Amygdala (tissue), 56 donors: ENCODE measurements around the gene DCST1.
"Not testable (repeated sequence)": the region's sequence is repeated elsewhere in the genome, so short reads cannot be mapped to it uniquely, and the experiment has no call there.

ENCODE experiments used
- DNase-seq, 56 donors: peaks; one replicate each; lab custom pipeline; 2025; lab: John Stamatoyannopoulos, UW

DCST1 gene, protein sequence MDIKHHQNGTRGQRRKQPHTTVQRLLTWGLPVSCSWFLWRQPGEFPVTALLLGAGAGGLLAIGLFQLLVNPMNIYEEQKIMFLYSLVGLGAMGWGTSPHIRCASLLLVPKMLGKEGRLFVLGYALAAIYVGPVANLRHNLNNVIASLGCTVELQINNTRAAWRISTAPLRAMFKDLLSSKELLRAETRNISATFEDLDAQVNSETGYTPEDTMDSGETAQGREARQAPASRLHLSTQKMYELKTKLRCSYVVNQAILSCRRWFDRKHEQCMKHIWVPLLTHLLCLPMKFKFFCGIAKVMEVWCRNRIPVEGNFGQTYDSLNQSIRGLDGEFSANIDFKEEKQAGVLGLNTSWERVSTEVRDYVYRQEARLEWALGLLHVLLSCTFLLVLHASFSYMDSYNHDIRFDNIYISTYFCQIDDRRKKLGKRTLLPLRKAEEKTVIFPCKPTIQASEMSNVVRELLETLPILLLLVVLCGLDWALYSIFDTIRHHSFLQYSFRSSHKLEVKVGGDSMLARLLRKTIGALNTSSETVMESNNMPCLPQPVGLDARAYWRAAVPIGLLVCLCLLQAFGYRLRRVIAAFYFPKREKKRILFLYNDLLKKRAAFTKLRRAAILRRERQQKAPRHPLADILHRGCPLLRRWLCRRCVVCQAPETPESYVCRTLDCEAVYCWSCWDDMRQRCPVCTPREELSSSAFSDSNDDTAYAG

DNA sequence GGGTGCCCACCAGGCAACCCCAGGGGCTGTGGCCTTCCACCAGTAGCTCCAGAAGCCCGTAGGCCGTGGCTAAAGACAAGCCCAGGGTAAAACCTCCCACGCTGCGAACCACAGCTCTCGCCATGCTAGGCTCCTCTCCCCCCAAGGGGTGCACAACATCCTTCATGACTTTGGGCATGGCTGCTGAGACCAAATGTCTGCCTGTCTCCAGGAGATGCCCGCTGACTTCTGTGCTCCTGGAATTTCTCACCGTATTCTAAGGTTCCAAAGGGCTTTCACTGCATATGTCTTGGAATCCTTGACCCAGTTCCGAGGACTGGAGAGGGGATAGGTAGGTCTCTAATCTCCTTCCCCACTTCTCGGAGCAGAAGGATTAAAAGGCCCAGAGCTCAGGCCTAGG lies at the start of gene DCST1, which contains the start of gene DCST2:
Gene DCST1 (plus strand): TSS at position 301 of the 400 bp plus-strand sequence. CDS start 213 bp downstream, outside the sequence.
Gene DCST2 (minus strand): TSS at position 258 of the 400 bp plus-strand sequence. CDS start 80 bp downstream, at position 178.
- no peak for DNase-seq

DNA sequence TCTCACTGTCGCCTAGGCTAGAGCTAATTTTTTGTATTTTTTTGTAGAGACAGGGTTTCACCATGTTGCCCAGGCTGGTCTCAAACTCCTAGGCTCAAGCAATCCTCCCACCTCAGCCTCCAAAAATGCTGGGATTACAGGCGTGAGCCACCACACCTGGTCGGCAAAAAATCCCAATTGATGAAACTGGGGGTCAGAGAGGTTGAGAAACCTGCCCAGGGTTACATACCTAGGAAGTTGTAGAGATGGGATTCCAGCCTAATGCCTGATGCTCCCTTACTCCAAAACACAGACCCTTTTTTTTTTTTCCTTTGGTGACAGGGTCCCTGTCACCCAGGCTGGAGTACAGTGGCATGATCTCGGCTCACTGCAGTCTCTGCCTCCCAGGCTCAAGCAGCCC lies 46.9 kb upstream of the DCST1 start:
- not testable (repeated sequence) for DNase-seq

DNA sequence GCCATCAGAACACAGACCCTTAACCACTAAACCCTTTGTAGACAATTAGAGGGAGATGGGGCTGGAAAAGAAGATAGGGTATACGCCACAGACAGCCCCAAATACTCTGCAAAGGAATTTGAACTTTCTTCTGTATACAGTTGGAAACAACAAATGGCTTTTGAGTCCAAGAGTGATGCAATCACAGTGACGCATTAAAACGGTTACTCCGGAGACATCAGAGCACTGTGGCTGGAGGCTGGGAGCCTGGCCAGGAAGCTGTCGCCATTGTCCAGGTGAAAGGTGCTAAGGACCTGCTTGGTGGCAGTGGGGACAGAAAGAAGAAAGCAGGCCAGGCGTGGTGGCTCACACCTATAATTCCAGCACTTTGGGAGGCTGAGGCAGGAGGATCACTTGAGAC lies 46.3 kb upstream of the DCST1 start:
- DNase-seq, result no peak

DNA sequence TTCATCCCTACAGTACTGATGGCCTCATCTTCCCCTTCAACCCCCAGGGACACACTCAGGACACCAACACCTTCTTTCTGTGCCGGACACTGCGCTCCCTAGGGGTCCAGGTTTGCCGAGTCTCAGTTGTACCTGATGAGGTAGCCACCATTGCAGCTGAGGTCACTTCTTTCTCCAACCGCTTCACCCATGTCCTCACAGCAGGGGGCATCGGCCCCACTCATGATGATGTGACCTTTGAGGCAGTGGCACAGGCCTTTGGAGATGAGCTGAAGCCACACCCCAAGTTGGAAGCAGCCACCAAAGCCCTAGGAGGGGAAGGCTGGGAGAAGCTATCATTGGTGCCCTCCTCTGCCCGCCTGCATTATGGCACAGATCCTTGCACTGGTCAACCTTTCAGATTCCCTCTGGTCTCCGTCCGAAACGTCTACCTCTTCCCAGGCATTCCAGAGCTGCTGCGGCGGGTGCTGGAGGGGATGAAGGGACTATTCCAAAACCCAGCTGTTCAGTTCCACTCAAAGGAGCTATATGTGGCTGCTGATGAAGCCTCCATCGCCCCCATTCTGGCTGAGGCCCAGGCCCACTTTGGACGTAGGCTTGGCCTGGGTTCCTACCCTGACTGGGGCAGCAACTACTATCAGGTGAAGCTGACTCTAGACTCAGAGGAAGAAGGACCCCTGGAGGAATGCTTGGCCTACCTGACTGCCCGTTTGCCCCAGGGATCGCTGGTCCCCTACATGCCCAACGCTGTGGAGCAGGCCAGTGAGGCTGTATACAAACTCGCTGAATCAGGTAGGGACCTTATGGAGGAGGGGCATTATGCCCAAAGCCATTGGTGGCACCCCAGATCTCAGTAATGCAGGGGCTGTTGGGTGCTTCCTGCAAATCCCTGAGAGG lies 45.3 kb upstream of the DCST1 start:
- no peak for DNase-seq

DNA sequence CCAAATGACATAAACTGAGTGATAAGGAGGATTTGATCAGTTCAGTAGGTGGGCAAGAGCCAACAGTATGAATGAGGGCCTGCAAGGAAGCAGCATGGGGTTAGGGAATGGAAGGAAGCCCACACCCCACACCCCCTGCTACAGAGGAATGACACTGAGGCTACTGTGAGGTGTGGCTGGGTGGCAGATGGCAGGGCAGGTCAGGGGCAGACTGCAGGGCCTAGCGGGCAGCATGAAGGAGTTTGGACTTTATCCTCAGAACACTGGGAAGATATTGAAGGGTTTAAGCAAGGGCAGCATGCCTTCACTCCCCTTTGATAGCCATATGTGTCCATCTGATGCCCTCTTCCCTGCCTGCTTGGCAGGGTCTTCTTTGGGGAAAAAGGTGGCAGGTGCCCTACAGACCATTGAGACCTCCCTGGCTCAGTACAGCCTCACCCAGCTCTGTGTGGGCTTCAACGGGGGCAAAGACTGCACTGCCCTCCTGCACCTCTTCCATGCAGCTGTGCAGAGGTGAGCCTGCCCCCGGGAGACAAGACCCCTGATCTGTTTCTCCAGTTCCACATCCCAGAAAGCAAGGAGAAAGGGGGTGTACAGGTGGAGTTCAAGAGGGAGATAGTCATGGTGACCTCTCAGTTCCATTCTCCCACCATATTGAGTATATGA lies 44.3 kb upstream of the DCST1 start:
- no peak for DNase-seq

DNA sequence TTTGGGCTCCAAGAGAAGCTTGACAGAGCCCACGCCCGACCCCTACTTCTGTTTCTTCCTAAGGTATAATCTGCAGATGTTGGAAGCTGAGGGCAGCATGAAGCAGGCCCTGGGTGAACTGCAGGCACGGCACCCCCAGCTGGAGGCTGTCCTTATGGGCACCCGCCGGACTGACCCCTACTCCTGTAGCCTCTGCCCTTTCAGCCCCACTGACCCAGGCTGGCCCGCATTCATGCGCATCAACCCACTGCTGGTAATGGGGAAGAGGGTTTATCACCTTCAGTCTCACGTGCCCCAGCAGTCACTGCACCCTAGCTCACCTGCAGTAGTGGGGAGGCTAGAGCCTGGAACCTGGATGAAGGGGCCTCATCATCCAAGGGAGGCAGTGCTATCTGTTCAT lies 43.3 kb upstream of the DCST1 start:
- no peak for DNase-seq

DNA sequence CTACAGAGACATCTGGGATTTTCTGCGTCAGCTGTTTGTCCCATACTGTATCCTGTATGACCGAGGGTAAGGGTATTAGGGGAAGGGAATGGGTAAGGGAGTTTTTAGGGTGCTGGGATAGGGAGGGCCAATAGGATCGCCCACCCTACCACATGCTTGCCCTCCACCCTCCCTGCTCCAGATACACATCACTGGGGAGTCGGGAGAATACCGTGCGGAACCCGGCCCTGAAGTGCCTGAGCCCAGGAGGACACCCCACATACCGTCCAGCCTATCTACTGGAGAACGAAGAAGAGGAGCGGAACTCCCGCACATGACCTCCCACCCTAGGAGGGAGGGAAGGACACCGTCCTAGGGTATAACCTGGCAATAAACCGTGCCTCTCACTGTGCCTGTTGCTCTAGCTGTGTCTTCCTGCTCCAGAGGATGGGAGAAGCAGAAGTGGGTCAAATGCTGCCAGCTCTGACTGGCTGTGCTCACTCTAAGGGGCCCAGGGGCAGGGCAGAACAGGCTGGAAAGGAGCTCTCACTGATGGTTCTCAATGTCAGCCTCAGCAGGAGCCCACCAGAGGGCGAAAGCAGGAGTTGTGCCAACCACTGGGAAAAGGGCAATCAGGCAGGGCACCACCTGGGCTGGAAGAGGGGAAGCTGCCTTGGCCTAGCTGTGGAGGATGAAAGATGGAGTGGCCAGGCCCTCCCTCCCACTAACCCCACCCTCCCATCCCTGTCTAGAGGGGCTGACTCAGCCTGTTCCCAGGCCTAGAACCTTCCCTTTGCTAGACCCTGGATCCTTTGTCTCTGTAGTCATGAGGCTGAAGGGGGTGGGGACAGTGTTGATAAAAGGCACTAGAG lies 40.7 kb upstream of the DCST1 start:
- DNase-seq, result no peak

DNA sequence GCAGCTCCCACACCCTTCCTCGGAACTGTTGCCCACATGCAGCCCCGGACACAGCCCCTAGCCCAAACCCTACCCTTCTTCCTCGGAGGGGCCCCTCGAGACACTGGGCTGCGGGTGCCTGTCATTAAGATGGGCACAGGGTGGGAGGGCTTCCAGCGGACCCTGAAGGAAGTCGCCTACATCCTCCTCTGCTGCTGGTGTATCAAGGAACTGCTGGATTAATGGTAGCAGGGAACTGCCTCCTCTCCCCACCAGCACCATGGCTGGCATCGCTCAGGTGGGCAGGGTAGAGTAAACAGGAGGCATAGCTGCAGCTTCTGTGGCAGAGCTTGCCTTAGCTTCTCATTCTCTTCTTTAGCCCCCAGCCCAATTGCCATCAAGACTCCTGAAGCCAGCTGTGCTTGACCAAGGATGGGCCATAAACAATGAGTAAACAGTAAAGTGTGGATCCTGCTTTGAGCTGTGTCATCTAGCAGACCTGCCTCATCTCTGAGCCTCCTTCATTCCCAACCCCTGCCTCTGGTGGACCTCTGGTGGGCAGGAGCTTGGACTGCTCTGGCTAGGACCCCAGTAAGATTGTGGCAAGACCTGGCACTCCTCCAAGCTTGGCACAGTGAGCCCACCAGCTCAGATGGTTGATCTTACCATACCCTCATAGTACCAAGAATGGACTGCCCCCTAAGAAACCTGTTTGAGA lies 39.9 kb upstream of the DCST1 start, which contains the start of gene LENEP:
Gene LENEP (plus strand): TSS at position 15 of the 697 bp plus-strand sequence. CDS start 22 bp downstream, at position 37.
- no peak for DNase-seq

DNA sequence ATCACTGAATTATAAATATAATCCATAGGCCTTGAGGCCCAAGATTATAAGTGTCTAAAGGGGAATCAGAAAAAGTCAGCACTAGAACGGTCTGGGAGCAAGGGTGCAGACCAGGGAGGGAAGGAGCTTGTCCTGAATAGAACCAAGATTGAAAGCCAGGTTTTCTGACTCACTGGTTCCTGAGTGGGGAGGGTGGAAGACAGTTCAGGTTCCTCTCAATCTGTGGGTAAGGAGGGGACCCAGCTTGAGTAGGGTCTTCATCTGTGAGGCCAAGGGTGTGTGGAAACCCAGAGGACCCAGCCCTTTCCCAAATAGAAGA lies 39.4 kb upstream of the DCST1 start:
- no peak for DNase-seq

DNA sequence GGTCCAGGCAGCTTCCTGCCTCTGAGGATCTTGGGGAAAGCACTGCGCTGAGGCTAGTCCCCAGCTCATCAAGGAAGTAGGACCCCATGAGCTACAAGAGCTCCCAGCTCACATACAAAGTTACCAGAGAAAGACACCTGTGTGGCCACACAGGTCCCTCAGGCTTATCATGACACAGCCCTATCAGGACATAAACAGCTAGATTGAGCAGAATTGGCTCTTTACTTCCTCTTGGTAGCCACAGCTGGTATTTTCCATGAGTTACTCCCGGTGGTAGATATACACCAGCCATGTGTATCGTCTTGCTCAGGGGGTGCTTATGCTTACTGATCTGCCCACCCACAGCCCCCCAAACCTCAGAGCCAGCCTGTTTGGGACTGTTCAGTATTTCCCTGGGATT lies 39.0 kb upstream of the DCST1 start:
- DNase-seq, result no peak

DNA sequence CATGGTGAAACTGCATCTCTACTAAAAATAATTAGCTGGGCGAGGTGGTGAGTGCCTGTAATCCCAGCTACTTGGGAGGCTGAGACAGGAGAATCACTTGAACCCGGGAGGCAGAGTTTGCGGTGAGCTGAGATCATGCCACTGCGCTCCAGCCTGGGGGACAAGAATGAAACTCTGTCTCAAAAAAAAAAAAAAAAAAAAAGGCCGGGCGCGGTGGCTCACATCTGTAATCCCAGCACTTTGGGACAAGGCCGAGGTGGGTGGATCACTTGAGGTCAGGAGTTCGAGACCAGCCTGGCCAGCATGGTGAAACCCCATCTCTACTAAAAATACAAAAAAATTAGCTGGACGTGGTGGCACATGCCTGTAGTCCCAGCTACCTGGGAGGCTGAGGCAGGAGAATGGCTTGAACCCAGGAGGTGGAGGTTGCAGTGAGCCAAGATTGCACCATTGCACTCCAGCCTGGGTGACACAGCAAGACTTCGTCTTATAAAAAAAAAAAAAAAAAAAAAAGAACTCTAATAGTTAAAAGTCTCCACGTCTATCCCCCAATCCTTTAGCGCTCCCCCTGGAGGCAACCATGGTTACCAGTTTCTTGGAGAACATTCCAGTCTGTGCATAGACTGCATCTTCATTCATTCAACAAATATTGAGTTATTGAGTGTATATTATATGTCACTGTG lies 38.2 kb upstream of the DCST1 start:
- DNase-seq, result peak in 7 of 56 donors; percentile 10 to 44 (median 22)

DNA sequence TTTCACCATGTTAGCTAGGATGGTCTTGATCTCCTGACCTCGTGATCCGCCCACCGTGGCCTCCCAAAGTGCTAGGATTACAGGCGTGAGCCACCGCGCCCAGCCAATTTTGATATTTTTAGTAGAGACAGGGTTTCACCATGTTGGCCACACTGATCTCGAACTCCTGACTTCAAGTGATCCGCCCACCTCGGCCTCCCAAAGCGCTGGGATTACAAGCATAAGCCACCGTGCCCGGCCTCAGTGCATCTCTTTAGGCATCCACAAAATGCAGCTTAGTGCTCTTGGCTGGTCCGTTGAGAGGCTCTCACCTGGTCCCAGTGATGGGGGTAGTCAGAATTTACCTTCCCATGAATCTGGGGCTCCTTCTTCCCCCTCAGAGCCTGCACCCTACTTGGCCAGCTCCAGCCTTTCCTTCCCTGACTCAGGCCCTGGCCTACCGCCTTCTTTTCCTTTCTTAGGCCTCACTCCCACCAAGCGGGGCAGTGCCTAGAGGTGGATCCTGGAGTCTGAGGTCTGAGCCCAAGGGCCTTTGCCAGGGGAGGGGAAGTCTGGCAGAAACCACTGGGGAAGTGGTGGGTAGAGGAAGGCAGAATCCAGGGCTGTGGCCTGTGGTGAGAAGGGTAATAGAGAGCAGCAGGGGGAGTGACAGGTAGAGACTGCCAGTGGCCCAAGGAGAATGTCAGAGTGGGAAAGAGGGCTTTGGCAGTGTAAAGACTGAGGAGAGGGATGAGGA lies 36.5 kb upstream of the DCST1 start:
- DNase-seq, result no peak

DNA sequence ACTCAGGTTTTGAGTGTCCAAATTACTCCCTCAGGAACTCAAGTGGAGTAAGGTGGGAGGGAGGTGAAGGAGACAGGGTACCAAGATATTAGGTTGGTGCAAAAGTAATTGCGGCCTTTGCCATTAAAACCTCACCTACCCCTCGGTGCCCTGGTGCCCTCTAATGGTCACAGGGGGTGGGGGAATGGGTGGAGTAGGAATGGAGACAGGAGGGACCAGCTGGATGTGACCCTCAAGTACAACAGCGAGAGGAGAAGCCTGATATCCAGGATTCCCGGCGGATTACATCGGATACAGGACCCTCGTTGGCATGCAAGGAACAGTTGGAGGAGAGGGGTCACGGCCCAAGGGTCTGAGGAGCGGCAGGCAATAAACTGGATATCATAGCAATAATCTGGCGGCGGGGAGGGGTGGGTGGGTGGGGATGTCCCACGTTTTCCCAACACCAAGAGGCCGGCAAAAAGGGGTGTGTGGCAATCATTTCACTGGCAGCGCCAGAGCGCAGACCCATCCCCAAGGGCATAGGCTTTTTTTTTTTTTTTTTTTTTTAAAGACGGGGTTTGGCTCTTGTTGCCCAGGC lies 35.3 kb upstream of the DCST1 start:
- no peak for DNase-seq

DNA sequence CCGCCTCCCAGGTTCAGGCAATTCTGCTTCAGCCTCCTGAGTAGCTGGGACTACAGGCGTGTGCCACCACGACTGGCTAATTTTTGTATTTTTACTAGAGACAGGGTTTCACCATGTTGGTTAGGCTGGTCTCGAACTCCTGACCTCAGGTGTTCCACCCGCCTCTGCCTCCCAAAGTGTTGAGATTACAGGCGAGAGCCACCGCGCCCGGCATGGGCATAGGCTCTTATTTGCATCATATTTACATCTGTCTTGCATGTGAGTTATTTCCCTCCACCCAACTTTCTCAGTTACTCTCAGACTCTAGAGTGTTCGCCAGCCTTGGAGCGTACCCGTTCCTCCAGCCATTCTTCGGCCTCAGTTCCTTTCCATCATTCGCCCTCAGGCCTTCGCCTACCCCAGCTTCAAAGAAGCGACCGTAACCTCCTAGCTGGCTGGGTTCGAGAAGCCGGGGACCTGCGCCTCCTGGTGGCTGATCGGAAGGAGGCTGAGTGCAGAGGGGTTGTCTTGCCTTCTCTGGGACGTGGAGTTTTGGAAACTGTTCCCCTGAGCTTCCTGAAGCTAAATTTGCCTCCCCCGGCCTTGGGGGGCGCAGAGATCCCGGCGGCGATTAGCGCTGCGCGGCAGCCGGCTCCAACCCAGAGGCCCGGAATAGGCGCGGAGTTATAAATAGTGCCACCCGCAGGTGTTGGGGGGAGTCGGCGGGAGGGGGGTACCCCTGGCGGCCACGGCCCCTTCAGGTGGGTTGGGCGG lies 34.6 kb upstream of the DCST1 start:
- DNase-seq, result peak in 33 of 56 donors; percentile 17 to 66 (median 44)

DNA sequence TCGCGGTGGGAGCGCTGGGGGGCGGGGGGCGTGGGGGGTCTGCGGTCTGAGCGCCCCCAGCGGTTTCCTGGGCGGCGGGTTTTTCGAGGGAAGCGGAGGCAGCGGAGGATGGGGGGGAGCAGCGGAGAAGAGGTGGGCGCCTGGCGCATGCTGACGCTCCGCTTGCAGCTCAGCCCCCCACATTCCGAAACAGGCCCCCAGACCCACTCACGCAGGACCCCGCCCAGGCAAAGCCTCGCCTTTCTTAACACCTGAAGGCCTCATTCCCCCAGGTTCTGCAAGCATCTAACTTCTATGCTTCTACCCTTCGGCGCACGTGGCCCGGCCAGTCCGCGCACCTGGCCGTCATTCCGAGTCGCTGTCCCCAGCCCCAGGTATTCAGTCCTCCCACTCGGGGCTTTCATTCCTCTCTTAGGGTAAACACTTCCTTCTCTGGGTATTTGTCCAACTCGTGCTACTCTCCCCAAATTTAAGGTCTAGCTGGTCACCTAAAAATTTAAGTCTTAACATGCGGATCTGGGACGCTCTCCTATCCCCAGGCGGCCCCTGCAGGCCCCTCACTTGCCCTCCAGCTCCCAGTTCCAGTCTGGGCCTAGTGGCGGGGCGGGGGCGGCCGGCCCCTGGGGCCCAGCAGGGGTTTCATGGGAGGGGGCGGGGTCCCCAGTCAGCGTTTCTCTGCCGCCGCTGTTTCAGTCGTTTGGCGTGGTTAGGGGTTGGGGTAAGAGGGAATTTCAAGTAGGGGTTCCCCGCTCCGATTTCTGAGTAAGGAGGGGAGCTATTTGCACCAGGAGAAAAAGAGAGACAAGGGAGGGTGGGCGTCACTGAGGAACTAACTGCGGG lies 33.8 kb upstream of the DCST1 start:
- DNase-seq, result peak in 2 of 56 donors; percentile 56 to 60
